H1 (cell line): ENCODE measurements around the gene HS1BP3. TPM values are rescaled to one million over a fixed set of nuclear protein-coding genes. Genes with fewer than 3 reads are reported as not detected.

Source experiments
- CTCF ChIA-PET: fragments of 300-600 bp; sonication (Branson Sonifier 250); formaldehyde crosslinking; loops from one replicate; lab custom pipeline; 2021; ENCODE audit not compliant: partially characterized antibody; lab: Charles Lee
- POLR2A ChIA-PET: fragments of 300-600 bp; sonication (Branson Sonifier 250); formaldehyde crosslinking; loops from one replicate; lab custom pipeline; 2021; ENCODE audit warnings: inconsistent platforms; ENCODE audit not compliant: partially characterized antibody; lab: Charles Lee
- DNase-seq, 2 experiments: peaks; one replicate each; pipeline versions ENCODE4 v3.0.0 to v3.0.0-alpha.2; 2010 to 2022; ENCODE audit warnings: low spot score in 2 of 2, low read depth in 1 of 2, mixed read lengths in 1 of 2
- FAIRE-seq: peaks from 2 replicates; lab custom pipeline; 2011; peaks lifted over from hg19 to GRCh38; lab: Jason Lieb, UNC
- H2AFZ ChIP-seq: 2 replicates; pipeline ENCODE4 v1.8.1; 2012; ENCODE audit warnings: low read length, inconsistent platforms
- H2AK5ac ChIP-seq: 2 replicates; pipeline ENCODE4 v1.6.1; 2013; ENCODE audit warnings: low read depth, low read length
- H2BK120ac ChIP-seq: replicated peaks from 2 replicates; pipeline ENCODE3; 2013; ENCODE audit warnings: low read depth, low read length, inconsistent platforms
- H2BK12ac ChIP-seq: 2 replicates; pipeline ENCODE4 v1.6.1; 2013; ENCODE audit warnings: low read depth, low read length
- H2BK15ac ChIP-seq: 2 replicates; pipeline ENCODE4 v1.6.1; 2013; ENCODE audit warnings: low read length
- H2BK20ac ChIP-seq: 2 replicates; pipeline ENCODE4 v1.6.1; 2013; ENCODE audit warnings: low read length
- H2BK5ac ChIP-seq: 2 replicates; pipeline ENCODE4 v1.6.1; 2013; ENCODE audit warnings: low read depth, low read length
- H3K14ac ChIP-seq: 2 replicates; pipeline ENCODE4 v1.6.1; 2013; ENCODE audit warnings: inconsistent platforms; ENCODE audit not compliant: insufficient read length
- H3K18ac ChIP-seq: 2 replicates; pipeline ENCODE4 v1.6.1; 2013; ENCODE audit warnings: low read length; ENCODE audit errors: extremely low read depth
- H3K23ac ChIP-seq: 2 replicates; pipeline ENCODE4 v1.6.1; 2013; ENCODE audit warnings: inconsistent platforms; ENCODE audit not compliant: insufficient read length
- H3K23me2 ChIP-seq: 2 replicates; pipeline ENCODE4 v1.6.1; 2013; ENCODE audit warnings: low read depth, low read length
- H3K27ac ChIP-seq: 2 replicates; pipeline ENCODE4 v1.6.1; 2011; ENCODE audit warnings: low read depth, low read length, inconsistent platforms
- H3K27me3 ChIP-seq, 4 experiments: replicated peaks in 1 of 4; 1 replicate in 1 of 4; 2 replicates in 3 of 4; pipeline versions ENCODE4 v1.6.1 to v1.8.1; 2011 to 2013; ENCODE audit warnings: low read length in 3 of 4, mild to moderate bottlenecking in 3 of 4, inconsistent platforms in 2 of 4, mixed read lengths in 2 of 4, moderate library complexity in 1 of 4; ENCODE audit not compliant: control insufficient read depth in 3 of 4, insufficient read depth in 3 of 4; ENCODE audit errors: extremely low read depth in 1 of 4
- H3K36me3 ChIP-seq, 4 experiments: 2 replicates each; pipeline versions ENCODE4 v1.6.1 to v1.8.1; 2011 to 2013; ENCODE audit warnings: mild to moderate bottlenecking in 4 of 4, low read length in 3 of 4, moderate library complexity in 2 of 4, control low read depth in 1 of 4, inconsistent platforms in 1 of 4; ENCODE audit not compliant: insufficient read depth in 4 of 4, control insufficient read depth in 2 of 4
- H3K4ac ChIP-seq: replicated peaks from 2 replicates; pipeline ENCODE3; 2013; ENCODE audit warnings: low read length, low read depth, mixed read lengths, inconsistent platforms; ENCODE audit not compliant: insufficient read length
- H3K4me1 ChIP-seq, 4 experiments: replicated peaks in 1 of 4; 1 replicate in 1 of 4; 2 replicates in 3 of 4; pipeline versions ENCODE4 v1.6.1 to v1.8.1; 2011 to 2013; ENCODE audit warnings: low read length in 3 of 4, inconsistent platforms in 2 of 4, mixed read lengths in 1 of 4; ENCODE audit not compliant: insufficient read depth in 4 of 4, control insufficient read depth in 3 of 4
- H3K4me2 ChIP-seq, 2 experiments: 2 replicates each; pipeline versions ENCODE4 v1.6.1 to v1.8.1; 2011 to 2013; ENCODE audit warnings: low read depth in 2 of 2, low read length in 2 of 2, control low read depth in 1 of 2, inconsistent platforms in 1 of 2, mild to moderate bottlenecking in 1 of 2; ENCODE audit not compliant: insufficient read depth in 1 of 2
- H3K4me3 ChIP-seq, 4 experiments: fragments of 200-600, 300-600 bp in 1 of 4; sonication (generic), shearing (Covaris generic), sonication (Bioruptor Twin) in 1 of 4; 2 replicates each; pipeline versions ENCODE4 v1.5.1 to v1.8.1; 2011 to 2016; ENCODE audit warnings: low read length in 4 of 4, low read depth in 3 of 4, control low read depth in 2 of 4, inconsistent platforms in 2 of 4, mild to moderate bottlenecking in 2 of 4, mixed read lengths in 1 of 4, moderate library complexity in 1 of 4; ENCODE audit not compliant: insufficient read depth in 2 of 4; ENCODE audit errors: extremely low read depth in 1 of 4
- H3K56ac ChIP-seq: replicated peaks from 2 replicates; pipeline ENCODE3; 2013; ENCODE audit warnings: low read depth, mild to moderate bottlenecking, mixed read lengths, low read length, inconsistent platforms; ENCODE audit not compliant: insufficient read length
- H3K79me1 ChIP-seq: 2 replicates; pipeline ENCODE4 v1.6.1; 2013; ENCODE audit warnings: low read depth, low read length, control low read depth
- H3K79me2 ChIP-seq, 2 experiments: 2 replicates each; pipeline versions ENCODE4 v1.6.1 to v1.8.1; 2012 to 2013; ENCODE audit warnings: low read length in 2 of 2, mild to moderate bottlenecking in 2 of 2, inconsistent platforms in 1 of 2; ENCODE audit not compliant: insufficient read depth in 2 of 2, control insufficient read depth in 1 of 2
- H3K9ac ChIP-seq, 4 experiments: replicated peaks in 1 of 4; 1 replicate in 1 of 4; 2 replicates in 3 of 4; pipeline versions ENCODE4 v1.6.1 to v1.8.1; 2011 to 2013; ENCODE audit warnings: low read depth in 3 of 4, low read length in 3 of 4, control low read depth in 2 of 4, mild to moderate bottlenecking in 2 of 4, moderate library complexity in 2 of 4, inconsistent platforms in 1 of 4; ENCODE audit errors: extremely low read depth in 1 of 4
- H3K9me3 ChIP-seq, 2 experiments: 2 replicates each; pipeline versions ENCODE4 v1.6.1 to v1.8.1; 2012 to 2013; ENCODE audit warnings: mild to moderate bottlenecking in 2 of 2, moderate library complexity in 2 of 2, control low read depth in 1 of 2, inconsistent platforms in 1 of 2, low read depth in 1 of 2, low read length in 1 of 2, mixed read lengths in 1 of 2; ENCODE audit not compliant: insufficient read depth in 2 of 2
- H4K20me1 ChIP-seq, 2 experiments: replicated peaks in 1 of 2; 2 replicates each; pipeline versions ENCODE3 to v1.8.1; 2011 to 2013; ENCODE audit warnings: inconsistent platforms in 2 of 2, low read length in 2 of 2, mild to moderate bottlenecking in 1 of 2; ENCODE audit not compliant: insufficient read depth in 2 of 2, control insufficient read depth in 1 of 2
- H4K5ac ChIP-seq: 2 replicates; pipeline ENCODE4 v1.6.1; 2013; ENCODE audit warnings: low read length, low read depth, mixed read lengths, inconsistent platforms; ENCODE audit not compliant: insufficient read length
- H4K8ac ChIP-seq: 2 replicates; pipeline ENCODE4 v1.8.0; 2013; ENCODE audit warnings: mild to moderate bottlenecking, moderate library complexity, low read length, inconsistent platforms; ENCODE audit not compliant: insufficient read depth; ENCODE audit errors: extremely low read depth
- H4K91ac ChIP-seq: replicated peaks from 2 replicates; pipeline ENCODE3; 2013; ENCODE audit warnings: low read length, mixed read lengths, inconsistent platforms; ENCODE audit not compliant: insufficient read length
- WGBS, 2 experiments: shearing (Covaris generic) in 1 of 2; methylation state at CpG; one replicate each; pipeline versions ENCODE4 v1.1.6 to v1.1.7; 2013 to 2015; ENCODE audit warnings: low lambda C conversion rate in 2 of 2, mixed read lengths in 2 of 2, inconsistent platforms in 1 of 2, low coverage in 1 of 2, missing lambda C conversion rate in 1 of 2; ENCODE audit not compliant: insufficient replicate concordance in 2 of 2, insufficient coverage in 1 of 2, insufficient read length in 1 of 2; ENCODE audit errors: extremely low coverage in 1 of 2, missing lambda C conversion rate in 1 of 2; 5-methylcytosine and 5-hydroxymethylcytosine counted together
- polyA plus RNA-seq, 7 experiments: library from polyadenylated mRNA; depleted of rRNA in 3 of 7; stranded (reverse) in 5 of 7; unstranded in 2 of 7; fragments of >200 nt in 5 of 7; fragments of 200-250 nt in 2 of 7; gene quantifications; 1 replicate in 5 of 7; 2 replicates in 1 of 7; 4 replicates in 1 of 7; pipeline versions ENCODE4 v1.2.1 to v1.2.3, GENCODE V29; 2011 to 2013; ENCODE audit warnings: missing spikeins in 2 of 7, mixed read lengths in 2 of 7
- total RNA-seq: library from RNA; stranded (reverse); fragmentation: NEBNext Ultra II Directional; extraction: Animal tissue kit (Norgen Biotek cat#: 25700); gene quantifications from 2 replicates; pipeline ENCODE4 v1.2.1, GENCODE V29; 2021

The HS1BP3 gene
- total and polyA plus RNA-seq, 2 of the 8 experiments (the other 6 are each of a cell fraction or from before 2014, with no cell fraction given): 11.1 to 11.3 TPM

DNA sequence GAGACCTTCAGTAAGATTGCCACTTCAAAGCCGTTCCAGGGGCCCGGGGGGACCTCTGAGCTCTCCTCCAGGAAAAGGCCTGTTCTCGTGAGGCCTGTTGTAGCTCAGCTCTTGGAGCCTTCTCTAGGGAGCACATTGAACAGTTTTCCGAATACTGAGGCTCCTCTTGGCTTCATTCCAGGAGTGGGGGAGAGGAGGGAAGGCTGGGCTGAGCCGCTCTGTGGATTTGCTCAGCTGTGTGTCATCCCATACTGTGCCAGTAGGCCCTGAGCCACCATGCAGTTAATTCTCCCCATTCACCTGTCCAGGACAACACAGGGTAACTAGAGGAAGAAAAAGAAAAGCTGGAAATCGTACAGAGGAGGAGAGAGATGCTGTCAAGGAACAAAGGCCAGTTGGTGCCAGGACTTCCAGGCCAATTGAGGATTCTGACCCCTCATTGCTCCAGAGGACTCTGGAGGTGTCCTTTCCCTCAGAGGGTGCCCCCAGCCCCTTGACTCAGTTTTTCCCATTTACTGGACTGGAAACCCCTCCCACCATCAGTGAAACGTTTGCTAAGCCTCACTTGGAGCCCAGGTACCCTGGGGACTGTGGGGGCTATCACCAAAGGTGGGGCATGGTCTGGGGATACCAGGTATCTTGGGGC, 41.4 kb downstream of the HS1BP3 start:
- no peak overlapping the region for H2BK12ac ChIP-seq
- no peak for FAIRE-seq
- no peak overlapping the region for H2BK120ac ChIP-seq
- no peak overlapping the region for H4K91ac ChIP-seq
- no peak overlapping the region for H2BK5ac ChIP-seq
- H3K4me3 ChIP-seq: no peak overlapping the region
- no peak overlapping the region for H3K18ac ChIP-seq
- no peak overlapping the region; the same call in 1 of the 2 replicates for H4K8ac ChIP-seq
- no peaks in the 10 kb centered on the region for H3K79me1 ChIP-seq
- no peak overlapping the region for H3K23ac ChIP-seq
- no peaks in the 10 kb centered on the region for H3K23me2 ChIP-seq
- H4K5ac ChIP-seq: no peak overlapping the region
- peaks cover 0 to 8% (median 5%) of the 10 kb centered on the region in 4 experiments; a peak in 6 of 7 replicates for H3K4me1 ChIP-seq
- DNase-seq: no peak
- no peak overlapping the region for H3K27ac ChIP-seq
- no peak overlapping the region for H2AFZ ChIP-seq
- H3K79me2 ChIP-seq: no peaks in the 10 kb centered on the region
- no peak overlapping the region for H3K4ac ChIP-seq
- H2BK15ac ChIP-seq: no peak overlapping the region
- no peak overlapping the region for H3K56ac ChIP-seq
- POLR2A ChIA-PET: interaction anchor here (1.1 to 2.1 kb wide), 3 partner anchors 8 to 163 kb away, joined by 3 to 5 read pairs (median 5); partner anchors contain the start of gene RHOB
- H3K14ac ChIP-seq: no peak overlapping the region
- no peaks in the 10 kb centered on the region for H3K27me3 ChIP-seq
- CTCF ChIA-PET: interaction anchor here (0.6 to 15.2 kb wide), 12 partner anchors 6 to 518 kb away, joined by 3 to 116 read pairs (median 4); no protein-coding TSS in a partner anchor
- no peak overlapping the region for H3K9ac ChIP-seq
- no peak overlapping the region for H3K4me2 ChIP-seq
- no peaks in the 10 kb centered on the region for H3K36me3 ChIP-seq
- 80% methylated on average over 7 of the region's 7 CpGs; no CpG with 5 or more reads in 1 of the 2 experiments for WGBS, 2 experiments
- no peak overlapping the region for H2BK20ac ChIP-seq
- 0 out of 4 replicates have a peak, but pooled peaks cover 3% of the 10 kb centered on the region in 2 experiments for H3K9me3 ChIP-seq
- no peak overlapping the region for H2AK5ac ChIP-seq
- H4K20me1 ChIP-seq: no peaks in the 10 kb centered on the region
